Panc1 (cell line): ENCODE measurements around the gene DACH2.

Experiments used
- POLR2AphosphoS5 ChIP-seq: IDR thresholded peaks from 2 replicates; pipeline ENCODE4 v1.6.1; 2012; ENCODE audit warnings: mild to moderate bottlenecking, low read depth, low read length, moderate library complexity
- SIN3A ChIP-seq: IDR thresholded peaks from 2 replicates; pipeline ENCODE4 v1.6.1; 2012; ENCODE audit warnings: low read depth, mild to moderate bottlenecking, low read length, moderate library complexity, borderline replicate concordance; ENCODE audit not compliant: insufficient read depth
- TF ChIP-seq, protein P1 (sequence below): fragments of 450-650 bp; IDR thresholded peaks from 2 replicates; pipeline ENCODE4 v1.5.1; 2017; ENCODE audit warnings: mild to moderate bottlenecking
- TF ChIP-seq, protein P2 (sequence below), 2 experiments: IDR thresholded peaks; 2 replicates each; pipeline ENCODE4 v1.6.1; 2011 to 2012; ENCODE audit warnings: low read depth in 2 of 2, control low read depth in 1 of 2, low read length in 1 of 2, mild to moderate bottlenecking in 1 of 2, moderate library complexity in 1 of 2; ENCODE audit not compliant: insufficient read depth in 1 of 2

DNA sequence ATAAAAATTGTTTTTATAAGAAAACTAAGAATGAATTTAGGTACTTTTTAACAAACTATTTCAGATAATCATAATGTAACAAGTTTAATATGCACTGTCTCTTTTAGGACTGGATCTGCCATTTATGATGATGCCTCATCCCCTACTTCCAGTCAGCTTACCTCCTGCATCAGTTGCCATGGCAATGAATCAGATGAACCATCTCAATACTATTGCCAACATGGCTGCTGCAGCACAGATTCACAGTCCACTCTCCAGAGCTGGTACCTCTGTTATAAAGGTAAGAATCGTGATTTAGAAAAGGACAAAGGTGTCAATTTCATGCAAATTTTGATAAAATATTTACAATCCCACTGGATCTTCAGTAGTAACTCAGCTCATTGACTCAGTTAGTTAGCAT is 566.2 kb downstream of the DACH2 start:
- TF ChIP-seq, protein P1, sequence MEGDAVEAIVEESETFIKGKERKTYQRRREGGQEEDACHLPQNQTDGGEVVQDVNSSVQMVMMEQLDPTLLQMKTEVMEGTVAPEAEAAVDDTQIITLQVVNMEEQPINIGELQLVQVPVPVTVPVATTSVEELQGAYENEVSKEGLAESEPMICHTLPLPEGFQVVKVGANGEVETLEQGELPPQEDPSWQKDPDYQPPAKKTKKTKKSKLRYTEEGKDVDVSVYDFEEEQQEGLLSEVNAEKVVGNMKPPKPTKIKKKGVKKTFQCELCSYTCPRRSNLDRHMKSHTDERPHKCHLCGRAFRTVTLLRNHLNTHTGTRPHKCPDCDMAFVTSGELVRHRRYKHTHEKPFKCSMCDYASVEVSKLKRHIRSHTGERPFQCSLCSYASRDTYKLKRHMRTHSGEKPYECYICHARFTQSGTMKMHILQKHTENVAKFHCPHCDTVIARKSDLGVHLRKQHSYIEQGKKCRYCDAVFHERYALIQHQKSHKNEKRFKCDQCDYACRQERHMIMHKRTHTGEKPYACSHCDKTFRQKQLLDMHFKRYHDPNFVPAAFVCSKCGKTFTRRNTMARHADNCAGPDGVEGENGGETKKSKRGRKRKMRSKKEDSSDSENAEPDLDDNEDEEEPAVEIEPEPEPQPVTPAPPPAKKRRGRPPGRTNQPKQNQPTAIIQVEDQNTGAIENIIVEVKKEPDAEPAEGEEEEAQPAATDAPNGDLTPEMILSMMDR, result no peak
- TF ChIP-seq POLR2AphosphoS5 (no peak), SIN3A (no peak)
- TF ChIP-seq, protein P2, sequence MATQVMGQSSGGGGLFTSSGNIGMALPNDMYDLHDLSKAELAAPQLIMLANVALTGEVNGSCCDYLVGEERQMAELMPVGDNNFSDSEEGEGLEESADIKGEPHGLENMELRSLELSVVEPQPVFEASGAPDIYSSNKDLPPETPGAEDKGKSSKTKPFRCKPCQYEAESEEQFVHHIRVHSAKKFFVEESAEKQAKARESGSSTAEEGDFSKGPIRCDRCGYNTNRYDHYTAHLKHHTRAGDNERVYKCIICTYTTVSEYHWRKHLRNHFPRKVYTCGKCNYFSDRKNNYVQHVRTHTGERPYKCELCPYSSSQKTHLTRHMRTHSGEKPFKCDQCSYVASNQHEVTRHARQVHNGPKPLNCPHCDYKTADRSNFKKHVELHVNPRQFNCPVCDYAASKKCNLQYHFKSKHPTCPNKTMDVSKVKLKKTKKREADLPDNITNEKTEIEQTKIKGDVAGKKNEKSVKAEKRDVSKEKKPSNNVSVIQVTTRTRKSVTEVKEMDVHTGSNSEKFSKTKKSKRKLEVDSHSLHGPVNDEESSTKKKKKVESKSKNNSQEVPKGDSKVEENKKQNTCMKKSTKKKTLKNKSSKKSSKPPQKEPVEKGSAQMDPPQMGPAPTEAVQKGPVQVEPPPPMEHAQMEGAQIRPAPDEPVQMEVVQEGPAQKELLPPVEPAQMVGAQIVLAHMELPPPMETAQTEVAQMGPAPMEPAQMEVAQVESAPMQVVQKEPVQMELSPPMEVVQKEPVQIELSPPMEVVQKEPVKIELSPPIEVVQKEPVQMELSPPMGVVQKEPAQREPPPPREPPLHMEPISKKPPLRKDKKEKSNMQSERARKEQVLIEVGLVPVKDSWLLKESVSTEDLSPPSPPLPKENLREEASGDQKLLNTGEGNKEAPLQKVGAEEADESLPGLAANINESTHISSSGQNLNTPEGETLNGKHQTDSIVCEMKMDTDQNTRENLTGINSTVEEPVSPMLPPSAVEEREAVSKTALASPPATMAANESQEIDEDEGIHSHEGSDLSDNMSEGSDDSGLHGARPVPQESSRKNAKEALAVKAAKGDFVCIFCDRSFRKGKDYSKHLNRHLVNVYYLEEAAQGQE (IDR thresholded peaks at IDR 0.05; ENCODE audit: insufficient read depth in 1 of 2, low read depth in 2 of 2, low read length in 1 of 2), result no peak
